HL-60 (cell line): ENCODE data around the gene CRPPA.

Experiments used
- CTCF ChIP-seq: IDR thresholded peaks from one replicate; pipeline ENCODE4 v1.5.1; 2011; ENCODE audit warnings: low read length, control low read depth, inconsistent platforms; ENCODE audit not compliant: insufficient read depth
- GABPA ChIP-seq: IDR thresholded peaks from 2 replicates; pipeline ENCODE4 v1.6.1; 2012; ENCODE audit warnings: low read depth
- POLR2AphosphoS5 ChIP-seq: IDR thresholded peaks from 2 replicates; pipeline ENCODE4 v1.6.1; 2012; ENCODE audit warnings: low read depth

DNA sequence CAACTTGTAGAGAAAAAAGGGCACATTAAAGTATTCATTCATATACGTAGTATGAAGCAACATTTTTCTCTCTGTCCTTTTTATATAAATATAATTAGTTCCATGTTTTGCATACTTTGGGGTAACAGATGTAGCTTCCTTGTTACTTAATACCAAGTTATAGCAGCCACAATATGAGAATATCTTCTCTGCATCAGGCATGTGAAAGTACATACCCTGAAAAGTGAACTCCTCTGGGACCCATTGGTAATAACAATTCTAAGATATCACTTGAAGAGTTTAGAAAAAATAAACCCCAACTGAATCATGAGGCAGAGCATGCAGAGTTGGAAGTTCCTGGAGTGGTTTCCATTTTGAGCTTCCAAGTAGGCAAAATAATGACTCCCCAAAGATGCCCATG, 2.4 kb upstream of the CRPPA start:
- TF ChIP-seq CTCF (no peak), GABPA (no peak), POLR2AphosphoS5 (no peak)
